Activated B cell treated with CpG ODN at 0.5 μM for 24 hours (primary cell): ENCODE data around the gene TOGARAM2. TPM values are rescaled to one million over a fixed set of nuclear protein-coding genes. Genes with fewer than 3 reads are reported as not detected.

Experiments used
- ATAC-seq: fragments of 200-7000 bp; cut with Tn5 transposase; one replicate; pipeline ENCODE4 v1.10.0; 2021; ENCODE audit warnings: low read depth, mild to moderate bottlenecking, moderate library complexity
- CTCF ChIA-PET: fragments of 350-600 bp; sonication (Branson Sonifier 250); formaldehyde crosslinking; loops from one replicate; lab custom pipeline; 2021; ENCODE audit warnings: antibody characterized with exemption; lab: Charles Lee
- POLR2A ChIA-PET: fragments of 350-600 bp; sonication (Branson Sonifier 250); formaldehyde crosslinking; loops from one replicate; lab custom pipeline; 2021; ENCODE audit warnings: antibody characterized with exemption; lab: Charles Lee
- DNase-seq: peaks from one replicate; pipeline ENCODE4 v3.0.0; 2022
- H3K27ac Mint-ChIP-seq: one replicate; pipeline ENCODE4 v1.8.0; 2020; ENCODE audit warnings: mixed read lengths
- H3K27me3 Mint-ChIP-seq: one replicate; pipeline ENCODE4 v1.8.0; 2021; ENCODE audit warnings: mixed read lengths
- H3K36me3 Mint-ChIP-seq: one replicate; pipeline ENCODE4 v1.8.0; 2021; ENCODE audit warnings: low read depth, mixed read lengths
- H3K4me1 Mint-ChIP-seq: one replicate; pipeline ENCODE4 v1.8.0; 2021; ENCODE audit warnings: mixed read lengths
- H3K4me3 Mint-ChIP-seq: one replicate; pipeline ENCODE4 v1.8.0; 2020; ENCODE audit warnings: mild to moderate bottlenecking, mixed read lengths
- H3K9me3 Mint-ChIP-seq: one replicate; pipeline ENCODE4 v1.8.0; 2020; ENCODE audit warnings: mixed read lengths
- intact Hi-C: fragments of 100-400 bp; cut with micrococcal nuclease; formaldehyde crosslinking; loops from one replicate; pipeline ENCODE4 v1.15.1; 2024
- total RNA-seq: library from RNA; stranded (reverse); gene quantifications from 2 replicates; pipeline ENCODE4 v1.2.3, GENCODE V29; 2022
- TF ChIP-seq, protein P1 (sequence below): fragments of 200-600 bp; IDR thresholded peaks from one replicate; pipeline ENCODE4 v1.8.0; 2022; ENCODE audit warnings: antibody characterized with exemption, mild to moderate bottlenecking

The TOGARAM2 gene
- total RNA-seq, 1 donor from 2014 or later, result not detected

DNA sequence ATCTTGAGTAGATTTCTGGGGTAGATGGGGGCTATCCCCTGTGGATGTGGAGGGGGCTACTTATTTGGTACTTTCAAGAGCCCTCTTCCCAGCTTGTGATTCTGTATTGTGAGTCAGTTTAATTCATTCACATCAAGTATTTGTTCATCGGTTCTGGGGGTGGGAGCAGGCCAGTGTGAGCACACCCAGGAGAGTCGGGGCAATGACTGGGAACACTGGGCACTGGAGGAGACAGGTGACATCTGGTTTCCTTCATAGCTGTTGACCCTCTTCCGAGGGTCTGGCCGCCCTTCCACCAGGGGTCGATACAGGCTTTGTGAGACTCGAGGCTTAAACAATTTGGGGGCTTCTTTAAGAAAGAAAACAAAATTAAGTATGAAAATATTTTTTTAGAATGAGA lies 2.5 kb upstream of the TOGARAM2 start:
- ATAC-seq (no peak), DNase-seq (no peak)
- TF ChIP-seq, protein P1, sequence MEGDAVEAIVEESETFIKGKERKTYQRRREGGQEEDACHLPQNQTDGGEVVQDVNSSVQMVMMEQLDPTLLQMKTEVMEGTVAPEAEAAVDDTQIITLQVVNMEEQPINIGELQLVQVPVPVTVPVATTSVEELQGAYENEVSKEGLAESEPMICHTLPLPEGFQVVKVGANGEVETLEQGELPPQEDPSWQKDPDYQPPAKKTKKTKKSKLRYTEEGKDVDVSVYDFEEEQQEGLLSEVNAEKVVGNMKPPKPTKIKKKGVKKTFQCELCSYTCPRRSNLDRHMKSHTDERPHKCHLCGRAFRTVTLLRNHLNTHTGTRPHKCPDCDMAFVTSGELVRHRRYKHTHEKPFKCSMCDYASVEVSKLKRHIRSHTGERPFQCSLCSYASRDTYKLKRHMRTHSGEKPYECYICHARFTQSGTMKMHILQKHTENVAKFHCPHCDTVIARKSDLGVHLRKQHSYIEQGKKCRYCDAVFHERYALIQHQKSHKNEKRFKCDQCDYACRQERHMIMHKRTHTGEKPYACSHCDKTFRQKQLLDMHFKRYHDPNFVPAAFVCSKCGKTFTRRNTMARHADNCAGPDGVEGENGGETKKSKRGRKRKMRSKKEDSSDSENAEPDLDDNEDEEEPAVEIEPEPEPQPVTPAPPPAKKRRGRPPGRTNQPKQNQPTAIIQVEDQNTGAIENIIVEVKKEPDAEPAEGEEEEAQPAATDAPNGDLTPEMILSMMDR, result no peak
- no peaks in the 10 kb centered on the region for H3K36me3 Mint-ChIP-seq
- no peaks in the 10 kb centered on the region for H3K4me1 Mint-ChIP-seq
- H3K27me3 Mint-ChIP-seq, result peaks cover 6% of the 10 kb centered on the region
- H3K9me3 Mint-ChIP-seq, result no peaks in the 10 kb centered on the region
- H3K4me3 Mint-ChIP-seq, result no peak overlapping the region
- intact Hi-C loops, result no loop called here
- POLR2A ChIA-PET, result no interaction called here
- CTCF ChIA-PET, result interaction anchor here (1.0 kb wide), 1 partner anchor 10 kb away, joined by 3 read pairs; no protein-coding TSS in a partner anchor
- H3K27ac Mint-ChIP-seq, result no peak overlapping the region

GRCh38 chr2:28979041-28979440 lies 2.1 kb upstream of the TOGARAM2 start:
- ChIA-PET POLR2A (no interaction called here), CTCF (interaction anchor here (0.7 to 1.0 kb wide), 2 partner anchors 10 to 204 kb away, joined by 3 read pairs; no protein-coding TSS in a partner anchor)
- H3K27me3 Mint-ChIP-seq, result peaks cover 6% of the 10 kb centered on the region
- H3K4me1 Mint-ChIP-seq, result no peaks in the 10 kb centered on the region
- TF ChIP-seq, protein P1, result no peak
- H3K27ac Mint-ChIP-seq, result no peak overlapping the region
- H3K9me3 Mint-ChIP-seq, result no peaks in the 10 kb centered on the region
- intact Hi-C loops, result no loop called here
- ATAC-seq (no peak), DNase-seq (no peak)
- H3K36me3 Mint-ChIP-seq, result no peaks in the 10 kb centered on the region
- no peak overlapping the region for H3K4me3 Mint-ChIP-seq

DNA sequence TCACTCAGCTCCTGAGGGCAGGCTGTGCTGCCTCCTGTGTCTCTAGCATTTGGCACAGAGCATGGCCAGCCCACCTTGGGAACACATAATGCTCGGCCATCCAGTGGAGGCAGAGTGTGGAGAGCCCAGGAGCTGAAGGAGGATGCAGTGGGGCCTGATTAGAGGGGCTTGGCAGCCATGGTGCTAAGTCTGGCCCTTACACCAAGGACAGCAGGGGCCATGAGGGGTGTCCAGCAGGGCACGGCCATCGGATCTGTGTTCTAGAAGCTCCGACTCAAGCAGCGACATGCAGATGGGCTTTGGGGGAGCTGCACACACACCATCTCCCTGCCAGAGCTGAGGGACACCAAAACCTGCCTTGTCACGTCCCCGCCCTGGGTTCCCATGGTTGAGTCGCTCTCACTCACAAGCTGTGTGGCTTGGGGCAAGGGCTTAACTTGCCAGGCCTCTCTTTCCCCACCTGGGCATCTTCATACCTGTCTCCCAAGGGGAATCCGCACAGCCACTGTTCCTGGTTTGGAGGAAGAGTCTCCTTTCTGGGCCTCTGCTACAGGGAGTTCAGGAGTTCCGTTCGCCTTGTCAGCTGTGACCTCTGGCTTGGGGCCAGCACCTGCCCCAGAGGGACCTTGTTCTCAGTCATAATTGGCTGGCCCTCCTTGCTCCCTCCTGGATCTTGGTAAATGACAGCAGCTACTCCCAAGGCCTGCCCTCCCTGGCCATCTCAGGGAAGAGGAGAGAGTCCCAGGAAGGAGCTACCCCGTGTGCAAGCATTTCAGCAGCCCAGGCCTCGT lies 1.3 kb upstream of the TOGARAM2 start:
- intact Hi-C loops, result no loop called here
- no peak overlapping the region for H3K27ac Mint-ChIP-seq
- no peak for ATAC-seq
- DNase-seq, result no peak
- H3K27me3 Mint-ChIP-seq, result peaks cover 6% of the 10 kb centered on the region
- TF ChIP-seq, protein P1, result no peak
- no peak overlapping the region for H3K4me3 Mint-ChIP-seq
- H3K36me3 Mint-ChIP-seq, result no peaks in the 10 kb centered on the region
- no peaks in the 10 kb centered on the region for H3K9me3 Mint-ChIP-seq
- H3K4me1 Mint-ChIP-seq, result no peaks in the 10 kb centered on the region
- CTCF ChIA-PET, result interaction anchor here (0.7 kb wide), 1 partner anchor 203 kb away, joined by 3 read pairs; no protein-coding TSS in a partner anchor
- POLR2A ChIA-PET, result no interaction called here

- intact Hi-C loops, result no loop called here
- ATAC-seq (no peak), DNase-seq (no peak)
- TF ChIP-seq, protein P1, result no peak
- CTCF ChIA-PET, result no interaction called here
- Mint-ChIP-seq H3K9me3 (no peaks in the 10 kb centered on the region), H3K27me3 (peaks cover 6% of the 10 kb centered on the region), H3K36me3 (no peaks in the 10 kb centered on the region), H3K4me3 (no peak overlapping the region), H3K27ac (no peak overlapping the region), H3K4me1 (no peaks in the 10 kb centered on the region)
- POLR2A ChIA-PET, result no interaction called here
These were observed 606 bp upstream of the TOGARAM2 start for GRCh38 chr2:28980368-28981015.

- Mint-ChIP-seq H3K36me3 (no peaks in the 10 kb centered on the region), H3K27me3 (no peaks in the 10 kb centered on the region), H3K27ac (no peak overlapping the region), H3K4me1 (no peaks in the 10 kb centered on the region), H3K9me3 (no peaks in the 10 kb centered on the region), H3K4me3 (no peak overlapping the region)
- ChIA-PET CTCF (no interaction called here), POLR2A (no interaction called here)
- ATAC-seq (no peak), DNase-seq (no peak)
- intact Hi-C loops, result no loop called here
- TF ChIP-seq, protein P1, result no peak
These were observed 700 bp downstream of the TOGARAM2 start for GRCh38 chr2:28981620-28982376.
